ENCODE data around the gene LCE1B. TPM values are rescaled to one million over a fixed set of nuclear protein-coding genes. Genes with fewer than 3 reads are reported as not detected.

Gene LCE1B
- total RNA-seq, 1 experiment from 2014 or later, result not detected

DNA sequence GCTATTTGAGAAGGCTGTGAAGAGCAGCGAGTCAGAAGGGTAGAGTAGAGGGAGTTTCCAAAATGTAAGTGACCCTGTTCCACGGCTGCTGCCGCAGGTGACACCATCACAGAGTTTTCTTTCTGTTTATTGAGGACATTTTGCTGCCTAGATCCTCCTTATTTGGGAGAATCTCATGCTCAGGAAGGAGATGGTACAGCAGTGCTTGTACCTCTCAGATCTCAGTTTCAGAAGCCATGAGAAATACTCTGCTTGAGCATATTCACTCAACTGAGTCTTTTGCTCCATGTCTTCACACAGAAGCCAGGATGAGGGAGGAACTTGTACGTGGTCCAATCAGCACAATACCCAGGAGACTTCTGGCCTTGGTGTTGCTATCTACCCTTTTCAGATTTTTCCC is 49.6 kb downstream of the LCE1B start:
- POLR2A ChIA-PET, result no interaction called here
- no peak overlapping the region for H3K27ac ChIP-seq (ENCODE audit: low read depth, low read length)
- H3K27me3 ChIP-seq (ENCODE audit: insufficient read depth, low read length), result peaks cover 17% of the 10 kb centered on the region; the same call in 1 of the 2 replicates
- no peak for DNase-seq (ENCODE audit: low read depth, low spot score)
- no peak overlapping the region for H2AFZ ChIP-seq (ENCODE audit: low read depth, low read length, poor library complexity, severe bottlenecking)
- intact Hi-C loops (cut with micrococcal nuclease), result no loop called here
- ATAC-seq, result no peak
- no TSS peak for BruUV-seq (replicated peaks)
- no peak overlapping the region for H3K9ac ChIP-seq (ENCODE audit: low read length)
- H3K9me3 ChIP-seq (ENCODE audit: control insufficient read depth in 1 of 2, insufficient read depth in 1 of 2, low read depth in 1 of 2, low read length in 2 of 2), result no peaks in the 10 kb centered on the region
- H3K79me2 ChIP-seq (ENCODE audit: insufficient read depth, low read length), result no peaks in the 10 kb centered on the region
- RAD21 ChIA-PET (ENCODE audit: low non-redundant PET in 1 of 2, low total read pairs in 2 of 2, uncharacterized antibody in 2 of 2, unreplicated experiment in 2 of 2), result no interaction called here
- no peaks in the 10 kb centered on the region for H4K20me1 ChIP-seq (ENCODE audit: insufficient read depth)
- H3K36me3 ChIP-seq (ENCODE audit: control insufficient read depth in 1 of 2, insufficient read depth in 2 of 2, low read length in 2 of 2), result no peaks in the 10 kb centered on the region
- CTCF ChIA-PET, result no interaction called here
- TF ChIP-seq, protein P1, sequence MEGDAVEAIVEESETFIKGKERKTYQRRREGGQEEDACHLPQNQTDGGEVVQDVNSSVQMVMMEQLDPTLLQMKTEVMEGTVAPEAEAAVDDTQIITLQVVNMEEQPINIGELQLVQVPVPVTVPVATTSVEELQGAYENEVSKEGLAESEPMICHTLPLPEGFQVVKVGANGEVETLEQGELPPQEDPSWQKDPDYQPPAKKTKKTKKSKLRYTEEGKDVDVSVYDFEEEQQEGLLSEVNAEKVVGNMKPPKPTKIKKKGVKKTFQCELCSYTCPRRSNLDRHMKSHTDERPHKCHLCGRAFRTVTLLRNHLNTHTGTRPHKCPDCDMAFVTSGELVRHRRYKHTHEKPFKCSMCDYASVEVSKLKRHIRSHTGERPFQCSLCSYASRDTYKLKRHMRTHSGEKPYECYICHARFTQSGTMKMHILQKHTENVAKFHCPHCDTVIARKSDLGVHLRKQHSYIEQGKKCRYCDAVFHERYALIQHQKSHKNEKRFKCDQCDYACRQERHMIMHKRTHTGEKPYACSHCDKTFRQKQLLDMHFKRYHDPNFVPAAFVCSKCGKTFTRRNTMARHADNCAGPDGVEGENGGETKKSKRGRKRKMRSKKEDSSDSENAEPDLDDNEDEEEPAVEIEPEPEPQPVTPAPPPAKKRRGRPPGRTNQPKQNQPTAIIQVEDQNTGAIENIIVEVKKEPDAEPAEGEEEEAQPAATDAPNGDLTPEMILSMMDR (IDR thresholded peaks at IDR 0.05 in 2 of 3, conservative IDR thresholded peaks at IDR 0.05 in 1 of 3; ENCODE audit: borderline replicate concordance in 1 of 3, insufficient read depth in 1 of 3, low read depth in 2 of 3, low read length in 2 of 3), result no peak
- no peak for TF ChIP-seq CBX3 (IDR thresholded peaks at IDR 0.05; ENCODE audit: low read depth)
- no peak for TF ChIP-seq SRF (IDR thresholded peaks at IDR 0.05; ENCODE audit: low read depth)
- TF ChIP-seq, protein P2, sequence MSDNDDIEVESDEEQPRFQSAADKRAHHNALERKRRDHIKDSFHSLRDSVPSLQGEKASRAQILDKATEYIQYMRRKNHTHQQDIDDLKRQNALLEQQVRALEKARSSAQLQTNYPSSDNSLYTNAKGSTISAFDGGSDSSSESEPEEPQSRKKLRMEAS (IDR thresholded peaks at IDR 0.05), result no peak
- TF ChIP-seq RAD21 (IDR thresholded peaks at IDR 0.05; ENCODE audit: low read depth), result no peak
- no peak for TF ChIP-seq REST (IDR thresholded peaks at IDR 0.05; ENCODE audit: low read depth)
- no peak for TF ChIP-seq ATF3 (IDR thresholded peaks at IDR 0.05)
- no peak for TF ChIP-seq FOSL1 (IDR thresholded peaks at IDR 0.05; ENCODE audit: low read depth)
- TF ChIP-seq EGR1 (IDR thresholded peaks at IDR 0.05; ENCODE audit: low read depth), result no peak
- no peak for TF ChIP-seq POLR2AphosphoS5 (IDR thresholded peaks at IDR 0.05; ENCODE audit: low read depth, low read length)
- TF ChIP-seq ZNF274 (IDR thresholded peaks at IDR 0.05; ENCODE audit: low read depth, low read length), result no peak
- no peaks in the 10 kb centered on the region for H3K9me2 ChIP-seq (ENCODE audit: insufficient read depth)
- no peaks in the 10 kb centered on the region for H3K4me1 ChIP-seq (ENCODE audit: control insufficient read depth in 1 of 2, insufficient read depth in 2 of 2, low read length in 2 of 2)
- H3K4me3 ChIP-seq (replicated peaks in 1 of 2; ENCODE audit: low read depth in 1 of 2, low read length in 2 of 2), result no peak overlapping the region
- no peak overlapping the region for H3K4me2 ChIP-seq (ENCODE audit: low read length)

Other genes starting within 250 kb of the LCE1B start
- gene LCE3E, start 245.2 kb upstream of the LCE1B start, total RNA-seq (2021; ENCODE audit: unreplicated experiment), result not detected
- not detected for gene LCE3D, start 231.5 kb upstream of the LCE1B start, total RNA-seq (2021; ENCODE audit: unreplicated experiment)
- not detected for gene LCE3C, start 211.7 kb upstream of the LCE1B start, total RNA-seq (2021; ENCODE audit: unreplicated experiment)
- gene LCE3B, start 198.2 kb upstream of the LCE1B start, total RNA-seq (2021; ENCODE audit: unreplicated experiment), result not detected
- not detected for gene LCE3A, start 188.9 kb upstream of the LCE1B start, total RNA-seq (2021; ENCODE audit: unreplicated experiment)
- not detected for gene LCE2D, start 148.6 kb upstream of the LCE1B start, total RNA-seq (2021; ENCODE audit: unreplicated experiment)
- not detected for gene LCE2C, start 136.7 kb upstream of the LCE1B start, total RNA-seq (2021; ENCODE audit: unreplicated experiment)
- gene LCE2B, start 125.8 kb upstream of the LCE1B start, total RNA-seq (2021; ENCODE audit: unreplicated experiment), result not detected
- gene LCE2A, start 113.6 kb upstream of the LCE1B start, total RNA-seq (2021; ENCODE audit: unreplicated experiment), result not detected
- not detected for gene LCE4A, start 103.8 kb upstream of the LCE1B start, total RNA-seq (2021; ENCODE audit: unreplicated experiment)
- not detected for gene KPRP, start 53.9 kb upstream of the LCE1B start, total RNA-seq (2021; ENCODE audit: unreplicated experiment)
- not detected for gene LCE1F, start 36.8 kb upstream of the LCE1B start, total RNA-seq (2021; ENCODE audit: unreplicated experiment)
- gene LCE1E, start 25.7 kb upstream of the LCE1B start, total RNA-seq (2021; ENCODE audit: unreplicated experiment), result not detected
- not detected for gene LCE1D, start 15.2 kb upstream of the LCE1B start, total RNA-seq (2021; ENCODE audit: unreplicated experiment)
- not detected for gene LCE1C, start 5.3 kb upstream of the LCE1B start, total RNA-seq (2021; ENCODE audit: unreplicated experiment)
- not detected for gene LCE1A, start 15.5 kb downstream of the LCE1B start, total RNA-seq (2021; ENCODE audit: unreplicated experiment)
- gene LCE6A, start 30.9 kb downstream of the LCE1B start, total RNA-seq (2021; ENCODE audit: unreplicated experiment), result not detected
- gene LCE7A, start 48.0 kb downstream of the LCE1B start, total RNA-seq (2021; ENCODE audit: unreplicated experiment), result not detected
- gene SMCP, start 66.4 kb downstream of the LCE1B start, total RNA-seq (2021; ENCODE audit: unreplicated experiment), result not detected
- gene IVL, start 96.6 kb downstream of the LCE1B start, total RNA-seq (2021; ENCODE audit: unreplicated experiment), result not detected
- gene SPRR5, start 135.2 kb downstream of the LCE1B start, total RNA-seq (2021; ENCODE audit: unreplicated experiment), result not detected
- gene SPRR4, start 158.7 kb downstream of the LCE1B start, total RNA-seq (2021; ENCODE audit: unreplicated experiment), result not detected
- gene SPRR1A, start 172.1 kb downstream of the LCE1B start, total RNA-seq (2021; ENCODE audit: unreplicated experiment), result not detected
- not detected for gene SPRR3, start 189.8 kb downstream of the LCE1B start, total RNA-seq (2021; ENCODE audit: unreplicated experiment)
- 0.66 TPM for gene SPRR1B, start 219.2 kb downstream of the LCE1B start, total RNA-seq (2021; ENCODE audit: unreplicated experiment)
- 6.9 TPM for gene SPRR2D, start 229.1 kb downstream of the LCE1B start, total RNA-seq (2021; ENCODE audit: unreplicated experiment)
- gene SPRR2A, start 245.5 kb downstream of the LCE1B start, total RNA-seq (2021; ENCODE audit: unreplicated experiment), result not detected

All from HCT116 (cell line).